HL-60/S4 (cell line): ENCODE data around the gene SRGAP2C.
"Not testable (repeated sequence)": the region's sequence is repeated elsewhere in the genome, so short reads cannot be mapped to it uniquely, and the experiment has no call there.

Experiments
- in situ Hi-C: fragments of 300-500 bp; cut with MboI; formaldehyde crosslinking; loops from 2 replicates; pipeline ENCODE4 v1.14.3; 2022; ENCODE audit warnings: low sequenced_read_pairs

Gene SRGAP2C

GRCh38 chr1:121368910-121369309, 184.1 kb downstream of the SRGAP2C start:
- in situ Hi-C loops, result not testable (repeated sequence)

- in situ Hi-C loops, result not testable (repeated sequence)
Observed at GRCh38 chr1:121369959-121370358, 185.2 kb downstream of the SRGAP2C start.

DNA sequence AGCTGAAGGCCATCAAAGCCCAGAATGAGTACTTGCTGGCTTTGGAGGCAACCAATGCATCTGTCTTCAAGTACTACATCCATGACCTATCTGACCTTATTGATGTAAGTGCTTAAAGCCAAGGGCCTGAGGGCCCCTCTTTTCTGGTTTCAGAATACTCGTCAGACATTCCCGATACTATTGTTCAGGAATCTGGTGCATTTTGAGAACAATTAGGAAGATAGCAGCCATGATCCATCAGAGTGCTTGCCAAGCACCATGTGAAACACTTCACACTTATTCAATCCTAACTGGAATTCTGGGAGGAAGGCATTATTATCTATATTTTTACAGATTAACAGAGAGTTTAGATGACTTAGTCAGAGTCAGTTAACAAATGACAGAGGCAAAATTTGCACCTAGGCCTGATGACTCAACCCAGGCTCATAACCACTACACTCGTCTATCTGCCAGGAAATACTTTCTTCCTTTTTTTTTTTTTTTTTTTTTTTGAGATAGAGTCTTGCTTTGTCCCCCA, 190.1 kb downstream of the SRGAP2C start:
- in situ Hi-C loops, result not testable (repeated sequence)

DNA sequence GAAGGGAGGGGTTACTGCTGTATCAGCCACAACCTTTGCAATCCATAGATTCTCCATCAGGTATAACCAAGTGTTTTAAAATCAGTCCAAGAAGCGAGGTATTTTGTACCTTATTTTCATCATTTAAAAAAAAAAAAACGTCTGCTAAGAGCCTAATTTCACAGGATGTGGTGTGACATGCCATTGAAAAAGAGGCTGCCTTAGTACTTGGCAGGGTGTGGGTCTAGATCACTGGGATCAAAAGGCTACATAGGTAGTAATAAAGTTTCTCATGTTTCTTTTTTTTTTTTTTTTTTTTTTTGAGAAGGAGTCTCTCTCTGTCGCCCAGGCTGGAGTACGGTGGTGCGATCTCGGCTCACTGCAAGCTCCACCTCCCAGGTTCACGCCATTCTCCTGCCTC, 192.2 kb downstream of the SRGAP2C start:
- in situ Hi-C loops, result not testable (repeated sequence)

GRCh38 chr1:121378757-121379156, 194.0 kb downstream of the SRGAP2C start:
- in situ Hi-C loops, result not testable (repeated sequence)

GRCh38 chr1:121384754-121385153, 200.0 kb downstream of the SRGAP2C start:
- in situ Hi-C loops, result not testable (repeated sequence)

DNA sequence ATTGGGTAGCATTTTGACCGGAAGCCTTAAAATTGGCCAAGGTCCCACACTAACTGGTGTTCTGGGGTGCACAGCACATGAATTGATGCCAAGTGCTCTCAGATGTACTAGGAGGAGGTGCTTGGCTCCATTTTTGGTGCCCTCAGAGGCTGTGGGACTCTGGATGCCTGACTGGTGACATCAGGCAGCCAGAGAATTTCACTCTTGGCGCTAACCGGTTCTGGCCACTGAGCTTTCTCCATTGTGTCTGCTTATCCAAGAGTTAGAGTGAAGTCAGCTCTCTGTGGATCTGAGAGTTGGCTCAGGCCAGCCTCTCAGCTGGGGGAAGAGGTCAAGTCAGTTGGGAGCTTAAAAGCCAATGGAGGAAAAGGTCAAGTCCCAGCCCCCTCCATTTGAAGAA, 200.4 kb downstream of the SRGAP2C start:
- in situ Hi-C loops, result not testable (repeated sequence)

- in situ Hi-C loops, result not testable (repeated sequence)
Observed at GRCh38 chr1:121385563-121386288, 201.0 kb downstream of the SRGAP2C start.

GRCh38 chr1:121386319-121386948, 201.7 kb downstream of the SRGAP2C start:
- in situ Hi-C loops, result not testable (repeated sequence)

DNA sequence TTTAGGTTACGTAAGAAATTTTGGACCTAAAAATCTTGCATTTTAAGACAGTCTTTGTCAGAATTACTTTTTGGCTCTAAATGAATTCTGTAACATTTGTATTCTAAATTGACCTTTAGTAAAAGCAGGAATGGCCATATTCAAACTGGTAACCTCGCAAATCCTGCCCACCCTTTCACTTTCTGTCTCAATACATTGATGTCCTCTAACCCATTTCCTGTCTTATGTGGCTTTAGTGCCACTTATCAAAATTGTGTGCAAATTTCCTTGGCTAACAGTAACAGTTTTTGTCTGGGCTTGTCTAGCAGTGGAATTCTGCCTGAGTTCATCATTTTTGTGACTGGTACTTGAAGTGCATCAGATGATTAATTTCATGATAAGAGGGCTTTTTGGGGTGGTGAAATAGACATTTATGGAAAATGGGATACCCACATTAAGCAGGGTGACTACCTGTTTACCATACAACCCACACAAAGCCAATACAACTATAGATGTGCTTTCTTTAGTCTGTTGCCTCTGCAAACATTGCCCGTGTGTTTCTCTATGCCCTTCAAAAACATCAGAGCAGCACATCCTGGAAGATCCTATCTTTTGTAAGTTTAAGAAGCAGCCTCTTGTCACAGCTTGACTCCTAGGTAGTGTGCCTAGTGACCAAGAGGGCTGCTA, 205.3 kb downstream of the SRGAP2C start:
- in situ Hi-C loops, result not testable (repeated sequence)

DNA sequence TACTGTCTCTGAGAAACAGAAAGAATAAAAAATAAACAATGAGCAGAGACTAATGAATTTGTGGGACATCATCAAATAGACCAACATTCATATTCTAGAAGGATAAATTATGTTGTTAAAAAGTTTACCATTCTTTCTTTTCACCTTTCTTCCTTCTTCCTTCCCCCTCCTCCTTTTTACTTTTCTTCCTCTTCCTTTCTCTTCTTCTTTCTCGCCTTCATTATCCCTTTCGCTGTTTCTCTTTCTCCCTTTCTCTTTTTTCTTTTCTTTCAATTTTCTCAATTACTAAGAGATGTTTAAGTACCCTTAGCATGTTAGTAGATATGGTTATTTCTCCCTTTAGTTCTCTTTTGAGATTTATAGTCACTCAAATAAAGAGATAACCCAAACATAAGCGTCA, 207.4 kb downstream of the SRGAP2C start:
- in situ Hi-C loops, result not testable (repeated sequence)

DNA sequence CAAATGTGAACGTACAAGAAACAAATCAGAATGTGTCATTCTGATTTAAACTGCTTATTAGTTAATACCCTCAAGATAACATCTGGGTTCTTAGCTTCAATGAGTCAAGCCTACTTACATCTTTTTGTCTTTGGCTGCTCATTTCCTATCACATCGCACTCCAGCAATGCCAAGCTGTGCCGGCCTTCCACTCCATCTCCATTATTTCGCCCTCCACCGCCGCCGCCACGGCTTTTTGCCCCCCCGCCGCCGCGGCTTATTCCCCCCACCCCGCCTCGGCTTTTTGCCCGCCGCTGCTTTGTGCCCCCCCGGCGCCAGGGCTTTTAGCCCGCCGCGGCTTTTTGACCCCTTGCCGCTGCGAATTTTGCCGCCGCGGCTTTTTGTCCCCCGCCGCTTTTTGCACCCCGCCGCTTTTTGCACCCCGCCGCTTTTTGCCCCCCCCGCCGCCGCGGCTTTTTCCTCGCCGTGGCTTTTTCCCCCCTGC, 211.0 kb downstream of the SRGAP2C start:
- in situ Hi-C loops, result not testable (repeated sequence)

GRCh38 chr1:121396335-121397081, 211.7 kb downstream of the SRGAP2C start:
- in situ Hi-C loops, result not testable (repeated sequence)

DNA sequence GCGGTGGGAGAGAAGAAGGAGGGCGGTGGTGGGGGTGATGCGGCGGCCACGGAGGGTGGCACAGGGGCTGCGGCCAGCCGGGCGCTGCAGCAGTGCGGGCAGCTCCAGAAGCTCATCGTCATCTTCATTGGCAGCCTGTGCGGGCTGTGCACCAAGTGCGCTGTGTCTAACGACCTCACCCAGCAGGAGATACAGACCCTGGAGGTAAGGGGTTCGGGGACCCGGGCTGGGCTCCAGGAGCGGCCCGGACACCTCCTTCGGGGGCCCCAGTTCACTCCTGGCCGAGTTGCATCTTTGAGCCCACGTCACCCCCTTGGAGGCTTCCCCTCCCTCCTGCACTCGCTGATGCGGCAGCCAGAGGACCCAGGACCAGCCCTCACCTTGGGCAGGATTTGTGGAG, 212.3 kb downstream of the SRGAP2C start:
- in situ Hi-C loops, result not testable (repeated sequence)

GRCh38 chr1:121399193-121399592, 214.4 kb downstream of the SRGAP2C start:
- in situ Hi-C loops, result not testable (repeated sequence)

- in situ Hi-C loops, result not testable (repeated sequence)
Observed at GRCh38 chr1:121400108-121400507, 215.3 kb downstream of the SRGAP2C start.

DNA sequence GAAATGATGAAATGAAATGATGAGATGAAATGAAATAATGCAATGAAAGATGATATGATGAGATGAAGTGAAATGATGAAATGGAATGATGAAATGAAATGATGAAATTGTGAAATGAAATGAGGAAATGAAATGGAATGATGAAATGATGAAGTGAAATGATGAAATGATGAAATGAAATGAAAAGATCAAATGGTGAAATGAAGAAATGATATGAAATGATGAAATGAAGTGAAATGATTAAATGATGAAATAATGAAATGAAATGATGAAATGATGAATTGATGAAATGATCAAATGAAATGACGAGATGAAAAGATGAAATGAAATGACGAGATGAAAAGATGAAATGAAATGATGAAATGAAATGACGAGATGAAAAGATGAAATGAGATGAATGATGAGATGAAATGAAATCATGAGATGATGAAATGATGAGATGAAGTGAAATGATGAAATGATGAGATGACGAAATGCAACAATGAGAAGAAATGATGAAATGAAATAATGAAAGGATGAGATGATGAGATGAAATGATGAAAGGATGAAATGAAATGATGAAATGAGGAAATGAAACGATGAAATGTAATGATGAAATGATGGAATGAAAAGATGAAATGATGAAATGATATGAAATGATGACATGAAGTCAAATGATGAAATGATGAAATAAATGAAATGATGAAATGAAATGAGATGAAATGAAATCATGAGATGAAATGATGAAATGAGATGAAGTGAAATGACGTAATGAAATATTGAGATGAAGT, 216.0 kb downstream of the SRGAP2C start:
- in situ Hi-C loops, result not testable (repeated sequence)

DNA sequence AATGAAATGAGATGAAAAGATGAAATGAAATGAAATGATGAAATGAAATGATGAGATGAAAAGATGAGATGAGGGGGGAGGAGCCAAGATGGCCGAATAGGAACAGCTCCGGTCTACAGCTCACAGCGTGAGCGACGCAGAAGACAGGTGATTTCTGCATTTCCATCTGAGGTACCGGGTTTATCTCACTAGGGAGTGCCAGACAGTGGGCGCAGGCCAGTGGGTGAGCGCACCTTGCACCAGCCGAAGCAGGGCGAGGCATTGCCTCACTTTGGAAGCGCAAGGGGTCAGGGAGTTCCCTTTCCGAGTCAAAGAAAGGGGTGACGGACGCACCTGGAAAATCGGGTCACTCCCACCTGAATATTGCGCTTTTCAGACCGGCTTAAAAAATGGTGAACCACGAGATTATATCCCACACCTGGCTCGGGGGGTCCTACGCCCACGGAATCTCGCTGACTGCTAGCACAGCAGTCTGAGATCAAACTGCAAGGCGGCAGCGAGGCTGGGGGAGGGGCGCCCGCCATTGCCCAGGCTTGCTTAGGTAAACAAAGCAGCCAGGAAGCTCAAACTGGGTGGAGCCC, 216.7 kb downstream of the SRGAP2C start:
- in situ Hi-C loops, result not testable (repeated sequence)

GRCh38 chr1:121403254-121403653, 218.5 kb downstream of the SRGAP2C start:
- in situ Hi-C loops, result not testable (repeated sequence)

GRCh38 chr1:121408354-121408753, 223.6 kb downstream of the SRGAP2C start:
- in situ Hi-C loops, result no loop called here
